ENCODE data around the gene TRMT112. TPM values are rescaled to one million over a fixed set of nuclear protein-coding genes. Genes with fewer than 3 reads are reported as not detected.
A peak's percentile ranks its signal among the peaks of the same experiment; 100 is the strongest.
"Not testable (repeated sequence)": the region's sequence is repeated elsewhere in the genome, so short reads cannot be mapped to it uniquely, and the experiment has no call there.

The TRMT112 gene
- total RNA-seq, 1 donor from 2014 or later: 59.1 TPM

GRCh38 chr11:64314805-64315561 is 2.4 kb downstream of the TRMT112 start:
- DNase-seq (ENCODE audit: low spot score): peak; percentile 46
- no peak for ATAC-seq

GRCh38 chr11:64314146-64314804 is 3.1 kb downstream of the TRMT112 start:
- ATAC-seq (no peak), DNase-seq (ENCODE audit: low spot score) (no peak)

DNA sequence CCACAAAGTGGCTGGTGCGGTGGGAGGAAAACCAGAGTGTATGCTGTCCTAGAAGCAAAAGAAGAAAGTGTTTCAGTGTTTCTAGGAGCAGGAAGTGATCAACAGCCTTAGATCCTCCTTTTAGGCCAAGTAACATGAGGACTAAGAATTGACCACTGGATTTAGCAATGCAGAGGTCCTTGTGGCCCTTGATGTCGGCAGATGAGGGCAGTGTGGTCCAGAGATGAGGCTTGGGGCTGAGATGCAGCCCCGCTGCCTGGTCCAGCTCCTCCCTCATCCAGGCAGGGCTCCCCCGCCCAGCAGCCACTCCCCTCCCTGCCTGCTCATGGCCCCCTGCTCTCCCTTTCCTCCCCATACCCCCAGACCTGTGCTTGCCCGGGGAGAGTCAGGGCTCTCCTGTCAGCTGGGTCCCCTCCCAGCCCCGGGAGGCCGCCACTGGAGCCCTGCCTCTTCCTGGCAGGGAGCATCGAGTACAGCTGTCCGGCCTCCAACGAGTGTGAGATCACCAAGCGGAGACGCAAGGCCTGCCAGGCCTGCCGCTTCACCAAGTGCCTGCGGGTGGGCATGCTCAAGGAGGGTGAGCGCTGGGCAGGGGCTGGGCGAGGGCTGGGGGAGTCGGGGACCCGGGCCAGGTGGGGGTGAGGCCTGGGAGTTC is 3.7 kb downstream of the TRMT112 start:
- ATAC-seq (no peak), DNase-seq (ENCODE audit: low spot score) (no peak)

DNA sequence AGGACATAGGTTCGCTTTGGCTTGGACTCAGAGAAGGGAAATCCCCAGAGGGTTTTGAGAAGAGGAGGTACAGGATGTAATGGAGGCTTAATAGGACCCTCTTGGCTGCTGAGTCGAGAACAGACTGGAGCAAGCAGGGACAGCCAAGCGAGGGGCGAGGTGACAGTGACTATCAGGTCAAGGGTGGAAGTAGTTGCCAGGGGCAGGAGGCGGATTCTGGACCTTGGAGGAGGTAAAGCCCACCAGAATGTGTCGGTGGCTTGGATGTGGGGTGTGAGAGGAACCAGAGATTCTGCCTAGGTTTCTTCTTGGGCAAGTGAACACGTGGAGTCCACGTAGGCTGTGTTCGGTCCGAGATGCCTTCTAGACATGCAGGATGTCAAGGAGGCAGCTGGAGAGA is 4.4 kb downstream of the TRMT112 start:
- ATAC-seq: no peak
- no peak for DNase-seq (ENCODE audit: low spot score)

- DNase-seq (ENCODE audit: low spot score): peak; percentile 41
- ATAC-seq: not testable (repeated sequence)
Observed at GRCh38 chr11:64307795-64308194, 9.6 kb downstream of the TRMT112 start.

DNA sequence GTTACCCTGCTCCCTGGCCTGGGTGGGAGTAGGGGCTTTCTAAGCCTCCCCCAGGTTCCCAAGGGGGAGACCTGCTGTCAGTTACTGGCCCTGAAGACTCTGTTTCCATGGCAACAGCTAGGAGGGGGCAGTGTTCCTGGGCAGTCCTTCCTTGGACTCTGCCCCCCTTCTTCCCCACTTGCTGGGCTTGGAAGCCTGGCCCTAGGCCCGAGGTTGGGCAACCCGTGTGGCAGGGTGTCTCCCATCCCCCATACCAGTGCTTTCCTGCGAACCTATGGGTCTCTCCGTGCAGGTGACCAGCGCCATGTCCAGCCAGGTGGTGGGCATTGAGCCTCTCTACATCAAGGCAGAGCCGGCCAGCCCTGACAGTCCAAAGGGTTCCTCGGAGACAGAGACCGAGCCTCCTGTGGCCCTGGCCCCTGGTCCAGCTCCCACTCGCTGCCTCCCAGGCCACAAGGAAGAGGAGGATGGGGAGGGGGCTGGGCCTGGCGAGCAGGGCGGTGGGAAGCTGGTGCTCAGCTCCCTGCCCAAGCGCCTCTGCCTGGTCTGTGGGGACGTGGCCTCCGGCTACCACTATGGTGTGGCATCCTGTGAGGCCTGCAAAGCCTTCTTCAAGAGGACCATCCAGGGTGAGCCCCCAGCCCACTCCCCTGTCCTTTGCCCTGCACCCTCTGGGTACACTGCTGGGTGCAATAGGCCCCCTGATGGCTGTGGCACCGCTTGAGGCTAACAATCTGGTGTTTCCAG is 10.3 kb downstream of the TRMT112 start:
- DNase-seq (ENCODE audit: low spot score) (peak; percentile 93), ATAC-seq (peak; percentile 51)

GRCh38 chr11:64306563-64306875 is 10.8 kb downstream of the TRMT112 start:
- DNase-seq (ENCODE audit: low spot score) (no peak), ATAC-seq (peak; percentile 0)

DNA sequence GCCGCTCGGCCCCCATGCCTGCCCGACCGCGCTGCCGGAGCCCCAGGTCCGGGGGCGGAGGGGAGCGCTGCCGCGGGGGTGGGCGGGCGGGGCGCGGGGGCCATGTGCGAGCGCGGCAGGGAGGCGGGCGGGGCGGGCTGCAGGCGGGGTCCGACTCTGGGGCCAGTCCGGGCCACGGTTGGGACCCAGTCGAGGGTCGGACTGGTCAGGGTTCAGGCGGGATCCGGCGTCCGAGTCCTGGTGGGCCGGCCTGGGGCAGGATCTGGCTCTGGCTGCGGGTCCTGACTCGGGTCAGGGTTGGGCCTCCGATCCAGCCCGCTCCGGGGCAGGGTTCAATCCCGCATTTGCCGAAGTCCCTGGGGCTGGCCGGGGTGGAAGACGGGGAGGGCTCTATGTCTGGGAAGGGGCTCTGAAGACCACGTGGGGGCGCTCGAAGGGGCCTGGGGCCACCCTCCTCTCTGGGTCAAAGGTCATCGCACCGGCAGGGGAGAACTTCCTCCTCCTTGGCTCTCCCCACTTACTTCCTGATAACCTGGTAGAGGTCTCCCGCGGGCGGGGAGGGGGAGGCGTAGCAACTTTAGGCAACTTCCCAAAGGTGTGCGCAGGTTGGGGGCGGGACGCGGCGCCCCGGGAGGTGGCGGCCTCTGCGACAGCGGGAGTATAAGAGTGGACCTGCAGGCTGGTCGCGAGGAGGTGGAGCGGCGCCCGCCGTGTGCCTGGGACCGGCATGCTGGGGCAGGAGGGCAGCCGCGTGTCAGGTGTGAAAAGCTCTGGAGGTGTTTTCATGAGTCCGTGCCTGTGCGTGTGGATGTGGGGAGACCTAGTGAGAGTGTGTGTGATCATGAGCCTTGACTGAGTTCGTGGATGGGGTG is 11.4 kb downstream of the TRMT112 start:
- ATAC-seq: peak; percentile 41

DNA sequence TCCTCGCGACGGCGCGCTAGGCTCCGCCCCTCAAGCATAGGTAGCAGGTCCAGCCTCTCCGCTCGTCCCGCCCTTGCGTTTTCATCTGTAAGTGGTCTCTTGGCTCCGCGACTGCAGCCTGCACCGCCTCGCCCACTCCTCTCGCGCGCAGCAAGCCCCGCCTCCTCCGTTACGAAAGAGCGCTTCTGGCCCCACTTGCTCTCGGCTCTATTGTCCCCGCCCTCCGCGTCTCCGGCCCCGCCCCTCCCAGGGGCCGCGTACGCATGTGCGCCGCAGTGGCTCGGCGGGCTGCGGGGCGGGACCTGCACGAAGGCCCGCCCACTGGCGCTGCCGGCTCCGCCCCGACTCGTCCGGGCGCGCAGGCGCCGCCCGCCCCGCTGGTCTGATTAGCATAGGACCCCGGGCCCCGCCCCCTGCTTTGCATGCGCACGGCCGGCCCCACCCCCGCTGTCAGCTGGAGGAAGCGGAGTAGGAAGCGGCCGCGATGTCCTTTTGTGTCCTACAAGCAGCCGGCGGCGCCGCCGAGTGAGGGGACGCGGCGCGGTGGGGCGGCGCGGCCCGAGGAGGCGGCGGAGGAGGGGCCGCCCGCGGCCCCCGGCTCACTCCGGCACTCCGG is 12.2 kb downstream of the TRMT112 start, which contains the start of gene ESRRA:
ESRRA (plus strand) TSS at position 450 of the 616 bp plus-strand sequence. CDS start 1,656 bp downstream, outside the sequence.
- peak; percentile 72 for ATAC-seq

More for the DNA sequence above, 11.4 kb downstream of the TRMT112 start:
- DNase-seq (ENCODE audit: low spot score): peak; percentile 92

DNA sequence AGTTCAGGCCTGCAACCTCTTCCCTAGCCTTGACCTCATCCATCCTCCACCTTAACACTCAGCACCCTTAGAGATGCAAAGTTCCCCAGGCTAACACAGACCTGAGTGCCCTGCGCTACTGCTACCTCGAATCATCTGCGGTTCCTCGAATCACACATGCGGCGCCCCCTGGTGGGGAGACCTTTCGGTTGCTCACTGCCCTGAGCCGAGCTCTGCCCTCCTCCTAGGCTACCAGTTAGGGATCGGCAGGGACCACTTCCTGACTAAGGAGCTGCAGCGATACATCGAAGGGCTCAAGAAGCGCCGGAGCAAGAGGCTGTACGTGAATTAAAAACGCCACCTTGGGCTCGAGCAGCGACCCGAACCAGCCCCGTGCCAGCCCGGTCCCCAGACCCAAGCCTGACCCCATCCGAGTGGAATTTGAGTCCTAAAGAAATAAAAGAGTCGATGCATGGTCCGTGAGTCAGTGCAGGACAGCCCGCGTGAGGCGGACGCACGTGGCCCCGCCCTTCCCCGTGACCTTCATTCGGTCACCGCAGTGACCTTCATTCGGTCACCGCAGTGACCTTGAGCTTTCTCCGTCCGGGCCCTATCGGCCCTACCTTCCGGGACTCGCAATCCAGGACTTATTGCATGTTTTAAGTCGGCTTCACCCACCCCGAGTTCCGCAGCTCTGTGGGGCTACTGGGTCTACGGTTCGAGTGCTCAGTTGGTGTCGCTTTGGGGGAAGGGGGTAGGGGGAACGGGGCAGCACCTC is 12.9 kb downstream of the TRMT112 start:
- ATAC-seq (peak; percentile 42), DNase-seq (ENCODE audit: low spot score) (peak; percentile 91)

More for the DNA sequence above, 12.2 kb downstream of the TRMT112 start, which contains the start of gene ESRRA:
- peak; percentile 100 for DNase-seq (ENCODE audit: low spot score)

- ATAC-seq (no peak), DNase-seq (ENCODE audit: low spot score) (no peak)
Observed at GRCh38 chr11:64304032-64304315, 13.4 kb downstream of the TRMT112 start.

- ATAC-seq (no peak), DNase-seq (ENCODE audit: low spot score) (peak; percentile 50)
Observed at GRCh38 chr11:64303109-64304031, 14.0 kb downstream of the TRMT112 start.

GRCh38 chr11:64299847-64300648 is 17.3 kb downstream of the TRMT112 start, which contains the start of gene CATSPERZ:
Gene CATSPERZ (plus strand): TSS chr11:64300358. CDS start chr11:64300411, 53 bp downstream.
- no peak for ATAC-seq
- peak; percentile 51 for DNase-seq (ENCODE audit: low spot score)

DNA sequence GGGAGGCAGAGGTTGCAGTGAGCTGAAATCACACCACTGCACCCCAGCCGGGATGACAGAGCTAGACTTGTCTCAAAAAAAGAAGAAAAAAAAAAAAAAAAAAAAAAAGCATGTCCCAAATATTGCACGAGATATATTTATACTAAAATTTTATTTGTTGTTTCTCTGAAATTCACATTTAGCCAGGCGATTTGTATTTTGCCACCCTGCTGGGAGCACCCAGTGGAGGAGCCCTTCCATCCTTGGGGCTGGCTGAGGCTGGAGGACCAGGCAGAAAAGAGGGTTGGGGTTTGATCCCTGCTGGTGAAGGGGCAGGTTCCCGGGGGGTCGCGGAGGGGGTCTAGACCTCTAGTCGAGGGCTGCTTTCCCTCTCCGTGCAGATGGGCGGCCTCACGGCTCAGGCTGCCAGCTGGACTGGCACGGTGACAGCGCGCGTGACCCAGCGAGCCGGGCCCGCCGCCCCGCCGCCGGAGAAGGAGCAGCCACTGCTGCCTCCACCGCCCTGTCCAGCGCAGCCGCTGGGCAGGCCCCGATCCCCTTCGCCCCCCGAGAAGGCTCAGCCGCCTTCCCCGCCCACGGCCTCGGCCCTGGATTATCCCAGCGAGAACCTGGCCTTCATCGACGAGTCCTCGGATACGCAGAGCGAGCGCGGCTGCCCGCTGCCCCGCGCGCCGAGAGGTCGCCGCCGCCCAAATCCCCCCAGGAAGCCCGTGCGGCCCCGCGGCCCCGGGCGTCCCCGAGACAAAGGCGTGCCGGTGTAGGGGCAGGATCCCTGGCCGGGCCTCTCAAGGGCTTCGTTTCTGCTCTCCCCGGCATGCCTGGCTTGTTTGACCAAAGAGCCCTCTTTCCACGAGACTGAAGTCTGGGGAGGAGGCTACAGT is 18.2 kb downstream of the TRMT112 start:
- DNase-seq (ENCODE audit: low spot score): peak; percentile 72
- ATAC-seq: peak; percentile 68

- ATAC-seq: no peak
- no peak for DNase-seq (ENCODE audit: low spot score)
Observed at GRCh38 chr11:64297699-64298358, 19.5 kb downstream of the TRMT112 start.

All from left lobe of liver (tissue), 2 donors.